Endothelial cell of umbilical vein (primary cell): Measurements from ENCODE around the gene KRTAP10-5. TPM values are rescaled to one million over a fixed set of nuclear protein-coding genes. Genes with fewer than 3 reads are reported as not detected.
"Not testable (repeated sequence)": the region's sequence is repeated elsewhere in the genome, so short reads cannot be mapped to it uniquely, and the experiment has no call there.

Experiments used
- BruUV-seq: library from RNA; stranded (reverse); fragments of 400-500 nt; replicated peaks from 2 replicates; lab custom pipeline; 2021; lab: Mats Ljungman, UMichigan
- CTCF ChIA-PET: fragments of 300-600, 350-600 bp; sonication (Branson Sonifier 250); formaldehyde crosslinking; loops from one replicate; lab custom pipeline; 2021; ENCODE audit warnings: antibody characterized with exemption, inconsistent platforms; lab: Charles Lee
- POLR2A ChIA-PET: fragments of 300-600, 350-600 bp; sonication (Branson Sonifier 250); formaldehyde crosslinking; loops from one replicate; lab custom pipeline; 2021; ENCODE audit warnings: antibody characterized with exemption, inconsistent platforms; lab: Charles Lee
- DNase-seq: peaks from one replicate; pipeline ENCODE4 v3.0.0-alpha.2; 2011; ENCODE audit warnings: low read depth, low spot score
- FAIRE-seq: peaks from 2 replicates; lab custom pipeline; 2011; peaks lifted over from hg19 to GRCh38; lab: Jason Lieb, UNC
- H2AFZ ChIP-seq: 2 replicates; pipeline ENCODE4 v1.6.0; 2012; ENCODE audit warnings: low read depth, low read length, control low read depth, inconsistent platforms
- H3K27ac ChIP-seq: 2 replicates; pipeline ENCODE4 v1.5.1; 2011; ENCODE audit warnings: low read depth, mild to moderate bottlenecking, control low read depth, low read length, moderate library complexity; ENCODE audit not compliant: insufficient read depth
- H3K27me3 ChIP-seq, 2 experiments: 2 replicates each; pipeline versions ENCODE4 v1.6.0 to v1.6.1; 2011; ENCODE audit warnings: low read length in 2 of 2, mixed read lengths in 1 of 2; ENCODE audit not compliant: control insufficient read depth in 2 of 2, insufficient read depth in 2 of 2
- H3K36me3 ChIP-seq, 2 experiments: 2 replicates in 1 of 2; 3 replicates in 1 of 2; pipeline ENCODE4 v1.5.1; 2011; ENCODE audit warnings: low read length in 2 of 2, mild to moderate bottlenecking in 1 of 2, moderate library complexity in 1 of 2; ENCODE audit not compliant: control insufficient read depth in 2 of 2, insufficient read depth in 2 of 2; ENCODE audit errors: extremely low read depth in 1 of 2
- H3K4me1 ChIP-seq: 3 replicates; pipeline ENCODE4 v1.5.1; 2011; ENCODE audit warnings: mild to moderate bottlenecking, low read length; ENCODE audit not compliant: control insufficient read depth, insufficient read depth; ENCODE audit errors: extremely low read depth
- H3K4me2 ChIP-seq: 2 replicates; pipeline ENCODE4 v1.6.1; 2011; ENCODE audit warnings: low read length, control low read depth, mixed read lengths; ENCODE audit not compliant: insufficient read depth
- H3K4me3 ChIP-seq, 3 experiments: fragments of 200-600 bp in 1 of 3; sonication (generic), shearing (Covaris generic) in 1 of 3; replicated peaks in 1 of 3; 2 replicates each; pipeline ENCODE4 v1.5.1; 2011 to 2016; ENCODE audit warnings: control low read depth in 3 of 3, low read length in 3 of 3, mild to moderate bottlenecking in 2 of 3, inconsistent platforms in 1 of 3, low read depth in 1 of 3, moderate library complexity in 1 of 3; ENCODE audit not compliant: insufficient read depth in 1 of 3
- H3K79me2 ChIP-seq: 2 replicates; pipeline ENCODE4 v1.6.0; 2012; ENCODE audit warnings: low read length, inconsistent platforms; ENCODE audit not compliant: control insufficient read depth, insufficient read depth
- H3K9ac ChIP-seq: replicated peaks from 2 replicates; pipeline ENCODE3; 2011; ENCODE audit warnings: low read length, control low read depth; ENCODE audit not compliant: insufficient read depth; ENCODE audit errors: extremely low read depth
- H3K9me1 ChIP-seq: replicated peaks from 3 replicates; pipeline ENCODE4 v1.6.0; 2011; ENCODE audit warnings: mild to moderate bottlenecking, low read length; ENCODE audit not compliant: control insufficient read depth, insufficient read depth; ENCODE audit errors: extremely low read depth
- H3K9me3 ChIP-seq: replicated peaks from 2 replicates; pipeline ENCODE4 v1.5.1; 2012; ENCODE audit warnings: low read length, inconsistent platforms; ENCODE audit not compliant: control insufficient read depth, insufficient read depth
- H4K20me1 ChIP-seq: replicated peaks from 2 replicates; pipeline ENCODE3; 2011; ENCODE audit warnings: mild to moderate bottlenecking, low read length; ENCODE audit not compliant: control insufficient read depth, insufficient read depth; ENCODE audit errors: extremely low read depth
- CTCF ChIP-seq, 2 donors: IDR thresholded peaks; 1 replicate in 1 of 2; 2 replicates in 1 of 2; pipeline ENCODE4 v1.5.1; 2011; ENCODE audit warnings: low read length in 2 of 2, mild to moderate bottlenecking in 2 of 2, moderate library complexity in 2 of 2, control low read depth in 1 of 2, inconsistent platforms in 1 of 2, low read depth in 1 of 2; ENCODE audit not compliant: insufficient read depth in 1 of 2; ENCODE audit errors: extremely low read depth in 1 of 2
- EZH2 ChIP-seq: IDR thresholded peaks from 2 replicates; pipeline ENCODE4 v1.6.1; 2012; ENCODE audit warnings: borderline replicate concordance, low read depth, mild to moderate bottlenecking, moderate library complexity, low read length, inconsistent platforms; ENCODE audit not compliant: severe bottlenecking
- FOS ChIP-seq: IDR thresholded peaks from 2 replicates; pipeline ENCODE4 v1.6.1; 2011; ENCODE audit warnings: mild to moderate bottlenecking, low read length, moderate library complexity, borderline replicate concordance; ENCODE audit not compliant: insufficient read depth
- GATA2 ChIP-seq: IDR thresholded peaks from 2 replicates; pipeline ENCODE4 v1.7.0; 2011; ENCODE audit warnings: low read depth, mild to moderate bottlenecking, moderate library complexity, mixed read lengths, low read length; ENCODE audit not compliant: insufficient read length, insufficient read depth
- JUN ChIP-seq: IDR thresholded peaks from 2 replicates; pipeline ENCODE4 v1.6.1; 2011; ENCODE audit warnings: borderline replicate concordance, low read depth; ENCODE audit not compliant: insufficient read length, insufficient read depth
- MAX ChIP-seq: IDR thresholded peaks from 2 replicates; pipeline ENCODE4 v1.6.1; 2011; ENCODE audit not compliant: insufficient read depth, insufficient read length
- MYC ChIP-seq: IDR thresholded peaks from one replicate; pipeline ENCODE4 v1.6.1; 2011; ENCODE audit warnings: mild to moderate bottlenecking, low read depth, low read length
- POLR2A ChIP-seq: IDR thresholded peaks from 2 replicates; pipeline ENCODE4 v1.6.1; 2012; ENCODE audit warnings: low read depth, mild to moderate bottlenecking, control low read depth, low read length
- POLR2AphosphoS5 ChIP-seq: IDR thresholded peaks from 2 replicates; pipeline ENCODE4 v1.6.1; 2012; ENCODE audit warnings: low read depth, mild to moderate bottlenecking, control low read depth, low read length, moderate library complexity; ENCODE audit not compliant: insufficient read depth
- dilution Hi-C: fragments of 300-500 bp; cut with MboI; formaldehyde crosslinking; loops from one replicate; pipeline ENCODE4 v1.15.0; 2019; ENCODE audit warnings: low sequenced_read_pairs; ENCODE audit not compliant: extremely low pct_ligation_motif_present
- intact Hi-C: fragments of 100-400 bp; cut with micrococcal nuclease; formaldehyde crosslinking; loops from one replicate; pipeline ENCODE4 v1.10.0; 2022
- polyA plus RNA-seq, 4 experiments: library from polyadenylated mRNA; depleted of rRNA in 3 of 4; stranded (reverse) in 3 of 4; unstranded in 1 of 4; fragments of >200 nt; gene quantifications; 2 replicates each; pipeline versions ENCODE4 v1.2.1 to v1.2.3, GENCODE V29; 2011 to 2012; ENCODE audit warnings: missing spikeins in 1 of 4
- total RNA-seq: library from RNA; stranded (reverse); gene quantifications from 2 replicates; pipeline ENCODE4 v1.2.3, GENCODE V29; 2021

KRTAP10-5 gene
- total and polyA plus RNA-seq, 2 donors (not counting 3 experiments of a cell fraction or from before 2014, with no cell fraction given), result not detected

- dilution Hi-C loops (no loop called here), intact Hi-C loops (no loop called here)
- Histone ChIP-seq H2AFZ (no peak overlapping the region), H3K9ac (no peak overlapping the region), H3K4me1 (no peaks in the 10 kb centered on the region), H4K20me1 (no peaks in the 10 kb centered on the region), H3K4me3 (no peak overlapping the region), H3K27me3 (peaks cover 3 to 12% of the 10 kb centered on the region in 2 experiments), H3K9me1 (no peaks in the 10 kb centered on the region), H3K27ac (no peak overlapping the region), H3K79me2 (no peaks in the 10 kb centered on the region), H3K9me3 (no peaks in the 10 kb centered on the region), H3K36me3 (no peaks in the 10 kb centered on the region), H3K4me2 (no peak overlapping the region)
- DNase-seq (no peak), FAIRE-seq (no peak)
- BruUV-seq, result no TSS peak
- TF ChIP-seq CTCF (IDR thresholded peaks at IDR 0.05; ENCODE audit: extremely low read depth in 1 of 2, insufficient read depth in 1 of 2, low read depth in 1 of 2, low read length in 2 of 2) (no peak), POLR2AphosphoS5 (no peak), GATA2 (no peak), FOS (no peak), EZH2 (no peak), POLR2A (no peak), MYC (no peak), MAX (no peak), JUN (no peak)
- CTCF ChIA-PET, result no interaction called here
- POLR2A ChIA-PET, result no interaction called here
Measured at GRCh38 chr21:44550807-44551206, 29.6 kb downstream of the KRTAP10-5 start.

- H2AFZ ChIP-seq, BruUV-seq, H3K4me1 ChIP-seq, CTCF ChIA-PET, dilution Hi-C loops, H3K9ac ChIP-seq, H3K36me3 ChIP-seq, H3K9me3 ChIP-seq, H3K79me2 ChIP-seq, H3K9me1 ChIP-seq, H3K4me2 ChIP-seq, H3K4me3 ChIP-seq, POLR2A ChIA-PET, intact Hi-C loops, H4K20me1 ChIP-seq, FAIRE-seq, H3K27ac ChIP-seq, DNase-seq: not testable (repeated sequence)
- H3K27me3 ChIP-seq, result peaks cover 3 to 12% of the 10 kb centered on the region in 2 experiments
Measured at GRCh38 chr21:44550285-44550684, 30.1 kb downstream of the KRTAP10-5 start.
